Measurements from ENCODE around the gene ENTR1. TPM values are rescaled to one million over a fixed set of nuclear protein-coding genes. Genes with fewer than 3 reads are reported as not detected.

ENTR1 gene
- polyA plus RNA-seq, 3 donors, result 3.3 to 60.0 (median 9.6) TPM

GRCh38 chr9:136368190-136368589 lies 42.2 kb downstream of the ENTR1 start:
- H3K27ac Mint-ChIP-seq, result no peak overlapping the region
- no peak overlapping the region for H3K4me3 Mint-ChIP-seq
- H3K79me2 ChIP-seq (ENCODE audit: insufficient read depth, low read length), result peaks cover 23% of the 10 kb centered on the region
- H3K4me1 Mint-ChIP-seq, result peaks cover 34% of the 10 kb centered on the region
- intact Hi-C loops (cut with micrococcal nuclease), result loop anchor here in 1 of 2 donors (10.0 kb wide), 1 partner anchor 117 kb away; the partner anchor contains the start of gene SEC16A
- H3K9me3 ChIP-seq (replicated peaks in 1 of 2; ENCODE audit: control insufficient read depth in 1 of 2, insufficient read depth in 1 of 2, low read length in 2 of 2), result no peaks in the 10 kb centered on the region
- DNase-seq, result no peak
- no peak overlapping the region for H2AFZ ChIP-seq (ENCODE audit: insufficient read depth, low read depth, low read length, poor library complexity, severe bottlenecking)
- WGBS (ENCODE audit: insufficient coverage), result 93% methylated on average over 18 of the region's 18 CpGs
- H3K36me3 Mint-ChIP-seq, result peaks cover 25 to 44% of the 10 kb centered on the region in 2 donors
- H3K36me3 ChIP-seq (replicated peaks in 1 of 2; ENCODE audit: control insufficient read depth in 1 of 2, insufficient read depth in 2 of 2, low read length in 2 of 2), result peaks cover 49 to 57% of the 10 kb centered on the region in 2 donors
- no peaks in the 10 kb centered on the region for H3K27me3 ChIP-seq (ENCODE audit: control insufficient read depth in 2 of 2, insufficient read depth in 2 of 2, low read length in 2 of 2)
- peaks cover 47% of the 10 kb centered on the region for H4K20me1 ChIP-seq (ENCODE audit: insufficient read depth, low read length)
- TF ChIP-seq, protein P1, sequence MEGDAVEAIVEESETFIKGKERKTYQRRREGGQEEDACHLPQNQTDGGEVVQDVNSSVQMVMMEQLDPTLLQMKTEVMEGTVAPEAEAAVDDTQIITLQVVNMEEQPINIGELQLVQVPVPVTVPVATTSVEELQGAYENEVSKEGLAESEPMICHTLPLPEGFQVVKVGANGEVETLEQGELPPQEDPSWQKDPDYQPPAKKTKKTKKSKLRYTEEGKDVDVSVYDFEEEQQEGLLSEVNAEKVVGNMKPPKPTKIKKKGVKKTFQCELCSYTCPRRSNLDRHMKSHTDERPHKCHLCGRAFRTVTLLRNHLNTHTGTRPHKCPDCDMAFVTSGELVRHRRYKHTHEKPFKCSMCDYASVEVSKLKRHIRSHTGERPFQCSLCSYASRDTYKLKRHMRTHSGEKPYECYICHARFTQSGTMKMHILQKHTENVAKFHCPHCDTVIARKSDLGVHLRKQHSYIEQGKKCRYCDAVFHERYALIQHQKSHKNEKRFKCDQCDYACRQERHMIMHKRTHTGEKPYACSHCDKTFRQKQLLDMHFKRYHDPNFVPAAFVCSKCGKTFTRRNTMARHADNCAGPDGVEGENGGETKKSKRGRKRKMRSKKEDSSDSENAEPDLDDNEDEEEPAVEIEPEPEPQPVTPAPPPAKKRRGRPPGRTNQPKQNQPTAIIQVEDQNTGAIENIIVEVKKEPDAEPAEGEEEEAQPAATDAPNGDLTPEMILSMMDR (IDR thresholded peaks at IDR 0.05), result no peak
- H3K4me3 ChIP-seq (replicated peaks in 1 of 3; ENCODE audit: low read depth in 2 of 3, low read length in 3 of 3), result no peak overlapping the region
- H3K4me2 ChIP-seq (replicated peaks; ENCODE audit: extremely low read depth, low read length, poor library complexity, severe bottlenecking), result no peak overlapping the region
- peaks cover 1 to 2% (median 2%) of the 10 kb centered on the region in 3 donors for H3K27me3 Mint-ChIP-seq (ENCODE audit: low read depth in 3 of 3)
- no peak overlapping the region for H3K27ac ChIP-seq (ENCODE audit: low read depth in 1 of 2, low read length in 2 of 2)
- no peak overlapping the region for H3K9ac ChIP-seq (ENCODE audit: insufficient read depth, low read length, poor library complexity, severe bottlenecking)
- H3K4me1 ChIP-seq (ENCODE audit: control insufficient read depth in 1 of 2, insufficient read depth in 2 of 2, low read length in 2 of 2), result peaks cover 44 to 52% of the 10 kb centered on the region in 2 donors
- peaks cover 0 to 2% (median 0%) of the 10 kb centered on the region in 7 donors for H3K9me3 Mint-ChIP-seq

DNA sequence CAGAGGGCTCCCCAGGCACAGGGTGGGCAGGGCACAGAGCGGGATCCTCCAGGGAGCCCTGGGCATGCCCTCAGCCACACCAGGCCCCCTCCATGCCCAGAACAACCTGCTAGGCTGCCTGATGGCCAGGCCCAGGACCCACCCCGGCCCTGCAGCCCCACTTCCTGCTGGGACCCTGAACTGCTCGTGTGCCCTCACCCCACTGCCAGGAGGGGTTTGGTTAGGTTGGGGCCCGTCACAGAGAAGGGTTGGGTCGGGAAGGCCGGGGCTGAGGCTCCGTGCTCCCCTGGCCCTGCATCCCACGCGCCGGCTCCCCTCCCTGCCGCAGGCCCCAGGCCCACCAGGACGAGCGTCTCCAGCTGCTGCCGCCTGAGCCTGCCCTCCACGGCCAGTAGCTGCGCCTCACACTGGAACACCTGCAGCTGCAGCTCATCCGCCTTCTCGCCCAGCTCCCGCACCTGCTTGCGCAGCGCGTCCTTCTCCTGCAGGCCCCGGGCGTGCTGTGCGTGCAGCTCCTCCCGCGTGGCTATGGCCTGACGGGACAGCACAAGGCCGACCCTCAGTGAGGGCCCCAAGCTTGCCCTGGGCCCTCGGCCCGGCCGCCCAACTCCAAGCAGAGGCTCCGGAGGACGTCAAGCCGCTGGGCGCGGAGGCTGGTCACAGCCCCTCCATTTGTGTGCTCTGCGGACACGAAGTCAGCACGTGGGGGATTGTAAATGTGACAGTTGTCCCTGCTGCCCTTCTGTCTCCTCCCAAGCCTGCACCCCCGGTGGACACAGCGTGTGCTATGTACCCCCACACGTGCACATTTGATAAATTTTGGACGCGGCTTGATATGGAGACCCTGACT lies 42.9 kb downstream of the ENTR1 start:
- WGBS (ENCODE audit: insufficient coverage), result 94% methylated on average over 39 of the region's 45 CpGs
- TF ChIP-seq, protein P1 (IDR thresholded peaks at IDR 0.05), result no peak
- H3K9me3 ChIP-seq (replicated peaks in 1 of 2; ENCODE audit: control insufficient read depth in 1 of 2, insufficient read depth in 1 of 2, low read length in 2 of 2), result no peaks in the 10 kb centered on the region
- H4K20me1 ChIP-seq (ENCODE audit: insufficient read depth, low read length), result peaks cover 51% of the 10 kb centered on the region
- Mint-ChIP-seq H3K4me1 (peaks cover 28% of the 10 kb centered on the region), H3K27ac (no peak overlapping the region), H3K4me3 (no peak overlapping the region), H3K27me3 (ENCODE audit: low read depth in 3 of 3) (peaks cover 1 to 2% (median 2%) of the 10 kb centered on the region in 3 donors), H3K36me3 (peaks cover 25 to 44% of the 10 kb centered on the region in 2 donors), H3K9me3 (peaks cover 0 to 2% (median 0%) of the 10 kb centered on the region in 7 donors)
- no peak overlapping the region for H3K9ac ChIP-seq (ENCODE audit: insufficient read depth, low read length, poor library complexity, severe bottlenecking)
- H3K79me2 ChIP-seq (ENCODE audit: insufficient read depth, low read length), result peaks cover 16% of the 10 kb centered on the region
- H3K4me3 ChIP-seq (replicated peaks in 1 of 3; ENCODE audit: low read depth in 2 of 3, low read length in 3 of 3), result no peak overlapping the region
- H3K27me3 ChIP-seq (ENCODE audit: control insufficient read depth in 2 of 2, insufficient read depth in 2 of 2, low read length in 2 of 2), result no peaks in the 10 kb centered on the region
- peaks cover 49 to 57% of the 10 kb centered on the region in 2 donors for H3K36me3 ChIP-seq (replicated peaks in 1 of 2; ENCODE audit: control insufficient read depth in 1 of 2, insufficient read depth in 2 of 2, low read length in 2 of 2)
- H2AFZ ChIP-seq (ENCODE audit: insufficient read depth, low read depth, low read length, poor library complexity, severe bottlenecking), result no peak overlapping the region
- DNase-seq, result no peak
- intact Hi-C loops (cut with micrococcal nuclease), result loop anchor here in 1 of 2 donors (10.0 kb wide), 1 partner anchor 117 kb away; the partner anchor contains the start of gene SEC16A
- H3K4me2 ChIP-seq (replicated peaks; ENCODE audit: extremely low read depth, low read length, poor library complexity, severe bottlenecking), result no peak overlapping the region
- H3K4me1 ChIP-seq (ENCODE audit: control insufficient read depth in 1 of 2, insufficient read depth in 2 of 2, low read length in 2 of 2), result peaks cover 44 to 51% of the 10 kb centered on the region in 2 donors
- no peak overlapping the region for H3K27ac ChIP-seq (ENCODE audit: low read depth in 1 of 2, low read length in 2 of 2)

Data from CD14-positive monocyte (primary cell).